Measurements from ENCODE around the gene VWA7.

VWA7 gene

GRCh38 chr6:31762878-31763618, 14.1 kb downstream of the VWA7 start:
- Histone ChIP-seq H2AFZ (ENCODE audit: low read length) (peak overlapping the region; percentile 37), H3K23ac (ENCODE audit: low read depth, low read length, poor library complexity) (peak overlapping the region; percentile 89), H3K27me3 (ENCODE audit: control insufficient read depth in 3 of 3, insufficient read depth in 3 of 3, low read depth in 1 of 3, low read length in 3 of 3) (no peaks in the 10 kb centered on the region), H2BK12ac (ENCODE audit: low read length) (peak overlapping the region; percentile 95), H3K18ac (ENCODE audit: low read length) (peak overlapping the region; percentile 97), H3K14ac (ENCODE audit: low read length) (peak overlapping the region; percentile 95), H3K4me2 (ENCODE audit: insufficient read depth, low read length, poor library complexity, severe bottlenecking) (peak overlapping the region; percentile 21), H4K91ac (ENCODE audit: low read depth, low read length, poor library complexity) (peak overlapping the region; percentile 95), H3K4ac (ENCODE audit: low read length) (peak overlapping the region; percentile 93), H2BK120ac (ENCODE audit: low read depth, low read length) (peak overlapping the region; percentile 63), H3K27ac (replicated peaks; ENCODE audit: low read length) (peak overlapping the region; percentile 86), H2AK5ac (ENCODE audit: low read depth, low read length) (peak overlapping the region; percentile 95), H3K79me1 (ENCODE audit: low read depth, low read length) (no peaks in the 10 kb centered on the region), H2BK5ac (ENCODE audit: low read length) (peak overlapping the region; percentile 96), H4K8ac (ENCODE audit: low read depth, low read length) (peak overlapping the region; percentile 97), H3K9me3 (replicated peaks in 1 of 2; ENCODE audit: control insufficient read depth in 2 of 2, insufficient read depth in 1 of 2, low read depth in 1 of 2, low read length in 2 of 2) (no peaks in the 10 kb centered on the region), H3K4me1 (ENCODE audit: control insufficient read depth in 2 of 2, insufficient read depth in 1 of 2, low read depth in 1 of 2, low read length in 2 of 2) (peaks cover 15 to 23% of the 10 kb centered on the region in 2 donors), H2BK15ac (ENCODE audit: low read length) (peak overlapping the region; percentile 84), H3K36me3 (replicated peaks in 1 of 2; ENCODE audit: control insufficient read depth in 2 of 2, insufficient read depth in 2 of 2, low read length in 2 of 2) (peaks cover 15 to 70% of the 10 kb centered on the region in 2 donors), H3K9ac (ENCODE audit: low read depth, low read length, poor library complexity) (peak overlapping the region; percentile 75), H3K4me3 (ENCODE audit: low read length in 2 of 2) (no peak overlapping the region)
- no CpG with 5 or more reads among the region's 8 CpGs for WGBS, 2 donors (ENCODE audit: extremely low coverage in 2 of 2, insufficient read length in 2 of 2, insufficient replicate concordance in 1 of 2)
- no peak for DNase-seq (ENCODE audit: low spot score)

GRCh38 chr6:31762356-31762755, 14.8 kb downstream of the VWA7 start, which contains the start of gene SAPCD1:
TSS of gene SAPCD1 (plus strand) at chr6:31762656. CDS start at chr6:31763055, 399 bp downstream.
- Histone ChIP-seq H2AFZ (ENCODE audit: low read length) (peak within 1 kb of the TSS; percentile 37), H3K79me1 (ENCODE audit: low read depth, low read length) (no peaks in the 10 kb centered on the region), H3K9ac (ENCODE audit: low read depth, low read length, poor library complexity) (peak within 1 kb of the TSS; percentile 75), H4K8ac (ENCODE audit: low read depth, low read length) (peak within 1 kb of the TSS; percentile 97), H3K4me2 (ENCODE audit: insufficient read depth, low read length, poor library complexity, severe bottlenecking) (peak within 1 kb of the TSS; percentile 21), H2BK12ac (ENCODE audit: low read length) (peak within 1 kb of the TSS; percentile 95), H2BK5ac (ENCODE audit: low read length) (peak within 1 kb of the TSS; percentile 96), H4K91ac (ENCODE audit: low read depth, low read length, poor library complexity) (peak within 1 kb of the TSS; percentile 95), H2BK15ac (ENCODE audit: low read length) (peak within 1 kb of the TSS; percentile 84), H2BK120ac (ENCODE audit: low read depth, low read length) (peak within 1 kb of the TSS; percentile 63), H3K36me3 (replicated peaks in 1 of 2; ENCODE audit: control insufficient read depth in 2 of 2, insufficient read depth in 2 of 2, low read length in 2 of 2) (peaks cover 15 to 77% of the 10 kb centered on the region in 2 donors), H3K4ac (ENCODE audit: low read length) (peak within 1 kb of the TSS; percentile 93), H2AK5ac (ENCODE audit: low read depth, low read length) (peak within 1 kb of the TSS; percentile 95), H3K27me3 (ENCODE audit: control insufficient read depth in 3 of 3, insufficient read depth in 3 of 3, low read depth in 1 of 3, low read length in 3 of 3) (no peaks in the 10 kb centered on the region), H3K14ac (ENCODE audit: low read length) (peak within 1 kb of the TSS; percentile 95), H3K23ac (ENCODE audit: low read depth, low read length, poor library complexity) (peak within 1 kb of the TSS; percentile 89), H3K4me3 (ENCODE audit: low read length in 2 of 2) (no peak within 1 kb of the TSS), H3K4me1 (ENCODE audit: control insufficient read depth in 2 of 2, insufficient read depth in 1 of 2, low read depth in 1 of 2, low read length in 2 of 2) (peaks cover 15 to 23% of the 10 kb centered on the region in 2 donors), H3K18ac (ENCODE audit: low read length) (peak within 1 kb of the TSS; percentile 97), H3K27ac (replicated peaks; ENCODE audit: low read length) (peak within 1 kb of the TSS; percentile 86), H3K9me3 (replicated peaks in 1 of 2; ENCODE audit: control insufficient read depth in 2 of 2, insufficient read depth in 1 of 2, low read depth in 1 of 2, low read length in 2 of 2) (no peaks in the 10 kb centered on the region)
- WGBS, 2 donors (ENCODE audit: extremely low coverage in 2 of 2, insufficient read length in 2 of 2, insufficient replicate concordance in 1 of 2), result no CpG with 5 or more reads among the region's 4 CpGs
- no peak for DNase-seq (ENCODE audit: low spot score)

- H2AFZ ChIP-seq (ENCODE audit: low read length), result no peak overlapping the region
- no peak overlapping the region for H4K91ac ChIP-seq (ENCODE audit: low read depth, low read length, poor library complexity)
- no peak overlapping the region for H3K27ac ChIP-seq (replicated peaks; ENCODE audit: low read length)
- H3K4me2 ChIP-seq (ENCODE audit: insufficient read depth, low read length, poor library complexity, severe bottlenecking), result no peak overlapping the region
- no CpG with 5 or more reads among the region's 8 CpGs for WGBS, 2 donors (ENCODE audit: extremely low coverage in 2 of 2, insufficient read length in 2 of 2, insufficient replicate concordance in 1 of 2)
- H3K18ac ChIP-seq (ENCODE audit: low read length), result no peak overlapping the region
- H2AK5ac ChIP-seq (ENCODE audit: low read depth, low read length), result no peak overlapping the region
- no peaks in the 10 kb centered on the region for H3K9me3 ChIP-seq (replicated peaks in 1 of 2; ENCODE audit: control insufficient read depth in 2 of 2, insufficient read depth in 1 of 2, low read depth in 1 of 2, low read length in 2 of 2)
- H3K4me3 ChIP-seq (ENCODE audit: low read length in 2 of 2), result no peak overlapping the region
- H3K9ac ChIP-seq (ENCODE audit: low read depth, low read length, poor library complexity), result no peak overlapping the region
- H4K8ac ChIP-seq (ENCODE audit: low read depth, low read length), result no peak overlapping the region
- H2BK15ac ChIP-seq (ENCODE audit: low read length), result no peak overlapping the region
- H3K79me1 ChIP-seq (ENCODE audit: low read depth, low read length), result no peaks in the 10 kb centered on the region
- no peak overlapping the region for H2BK5ac ChIP-seq (ENCODE audit: low read length)
- H3K27me3 ChIP-seq (ENCODE audit: control insufficient read depth in 3 of 3, insufficient read depth in 3 of 3, low read depth in 1 of 3, low read length in 3 of 3), result no peaks in the 10 kb centered on the region
- H2BK120ac ChIP-seq (ENCODE audit: low read depth, low read length), result no peak overlapping the region
- H3K36me3 ChIP-seq (replicated peaks in 1 of 2; ENCODE audit: control insufficient read depth in 2 of 2, insufficient read depth in 2 of 2, low read length in 2 of 2), result peaks cover 15 to 79% of the 10 kb centered on the region in 2 donors
- H3K4me1 ChIP-seq (ENCODE audit: control insufficient read depth in 2 of 2, insufficient read depth in 1 of 2, low read depth in 1 of 2, low read length in 2 of 2), result peaks cover 15 to 20% of the 10 kb centered on the region in 2 donors
- no peak for DNase-seq (ENCODE audit: low spot score)
- no peak overlapping the region for H3K23ac ChIP-seq (ENCODE audit: low read depth, low read length, poor library complexity)
- H3K14ac ChIP-seq (ENCODE audit: low read length), result no peak overlapping the region
- no peak overlapping the region for H2BK12ac ChIP-seq (ENCODE audit: low read length)
- no peak overlapping the region for H3K4ac ChIP-seq (ENCODE audit: low read length)
These were observed 15.8 kb downstream of the VWA7 start for GRCh38 chr6:31761343-31761742.

GRCh38 chr6:31760790-31761189, 16.3 kb downstream of the VWA7 start:
- no peak overlapping the region for H3K4ac ChIP-seq (ENCODE audit: low read length)
- no peak overlapping the region for H4K8ac ChIP-seq (ENCODE audit: low read depth, low read length)
- H3K4me3 ChIP-seq (ENCODE audit: low read length in 2 of 2), result no peak overlapping the region
- H3K18ac ChIP-seq (ENCODE audit: low read length), result no peak overlapping the region
- peaks cover 15 to 79% of the 10 kb centered on the region in 2 donors for H3K36me3 ChIP-seq (replicated peaks in 1 of 2; ENCODE audit: control insufficient read depth in 2 of 2, insufficient read depth in 2 of 2, low read length in 2 of 2)
- no peak overlapping the region for H3K4me2 ChIP-seq (ENCODE audit: insufficient read depth, low read length, poor library complexity, severe bottlenecking)
- H2AK5ac ChIP-seq (ENCODE audit: low read depth, low read length), result no peak overlapping the region
- no peaks in the 10 kb centered on the region for H3K27me3 ChIP-seq (ENCODE audit: control insufficient read depth in 3 of 3, insufficient read depth in 3 of 3, low read depth in 1 of 3, low read length in 3 of 3)
- peaks cover 15 to 16% of the 10 kb centered on the region in 2 donors for H3K4me1 ChIP-seq (ENCODE audit: control insufficient read depth in 2 of 2, insufficient read depth in 1 of 2, low read depth in 1 of 2, low read length in 2 of 2)
- no peak overlapping the region for H3K23ac ChIP-seq (ENCODE audit: low read depth, low read length, poor library complexity)
- H2AFZ ChIP-seq (ENCODE audit: low read length), result no peak overlapping the region
- H3K27ac ChIP-seq (replicated peaks; ENCODE audit: low read length), result no peak overlapping the region
- no peak for DNase-seq (ENCODE audit: low spot score)
- no CpG with 5 or more reads among the region's 5 CpGs for WGBS, 2 donors (ENCODE audit: extremely low coverage in 2 of 2, insufficient read length in 2 of 2, insufficient replicate concordance in 1 of 2)
- no peak overlapping the region for H2BK15ac ChIP-seq (ENCODE audit: low read length)
- H2BK5ac ChIP-seq (ENCODE audit: low read length), result no peak overlapping the region
- H3K79me1 ChIP-seq (ENCODE audit: low read depth, low read length), result no peaks in the 10 kb centered on the region
- H4K91ac ChIP-seq (ENCODE audit: low read depth, low read length, poor library complexity), result no peak overlapping the region
- no peak overlapping the region for H2BK12ac ChIP-seq (ENCODE audit: low read length)
- H3K14ac ChIP-seq (ENCODE audit: low read length), result no peak overlapping the region
- no peaks in the 10 kb centered on the region for H3K9me3 ChIP-seq (replicated peaks in 1 of 2; ENCODE audit: control insufficient read depth in 2 of 2, insufficient read depth in 1 of 2, low read depth in 1 of 2, low read length in 2 of 2)
- H3K9ac ChIP-seq (ENCODE audit: low read depth, low read length, poor library complexity), result no peak overlapping the region
- H2BK120ac ChIP-seq (ENCODE audit: low read depth, low read length), result no peak overlapping the region
